Anterior cingulate cortex (tissue), 58 donors: Measurements from ENCODE around the gene HMGN4.
A peak's percentile ranks its signal among the peaks of the same experiment; 100 is the strongest.
"Not testable (repeated sequence)": the region's sequence is repeated elsewhere in the genome, so short reads cannot be mapped to it uniquely, and the experiment has no call there.

Experiments used
- DNase-seq, 58 donors: peaks; one replicate each; lab custom pipeline; 2025; lab: John Stamatoyannopoulos, UW

The HMGN4 gene

DNA sequence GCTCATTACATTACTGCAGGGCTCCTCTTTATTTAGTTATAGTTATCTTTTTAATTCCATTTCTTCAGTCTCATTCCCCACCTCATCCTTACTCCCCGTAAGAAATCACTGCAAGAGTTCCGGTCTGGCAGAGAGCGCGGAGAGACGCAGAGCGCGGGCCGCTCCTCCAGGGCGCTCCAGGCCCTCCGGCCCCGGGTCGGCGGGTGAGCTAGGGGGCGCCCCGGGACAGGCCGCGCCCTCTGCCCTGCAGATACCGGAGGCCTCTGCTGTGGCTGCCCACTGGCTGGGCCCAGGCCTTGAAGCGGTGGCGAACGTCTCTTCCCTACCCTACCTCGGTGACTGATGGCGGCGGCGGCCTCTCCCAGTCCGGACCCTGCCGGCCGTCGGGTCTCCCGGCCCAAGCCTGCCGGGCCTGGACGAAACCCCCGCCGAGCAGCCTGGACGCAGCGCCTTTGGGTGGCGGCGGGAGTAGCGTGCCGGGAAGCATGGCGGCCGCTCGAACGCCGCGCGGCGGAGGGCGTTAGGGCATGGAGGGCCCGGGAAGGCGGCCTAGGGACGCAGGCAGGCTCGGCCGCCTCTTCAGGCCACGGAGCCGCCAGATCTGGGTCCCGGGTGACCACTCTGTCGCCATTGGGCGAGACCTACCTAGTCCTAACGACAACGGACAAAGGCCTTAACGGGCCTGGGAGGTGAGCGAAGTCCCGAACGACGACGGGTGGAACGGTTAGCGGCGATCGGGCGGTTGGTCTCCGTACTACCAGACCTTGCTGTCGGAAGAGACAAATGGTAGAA is 16.4 kb upstream of the HMGN4 start:
- DNase-seq: peak in 52 of 58 donors; percentile 6 to 73 (median 46)

DNA sequence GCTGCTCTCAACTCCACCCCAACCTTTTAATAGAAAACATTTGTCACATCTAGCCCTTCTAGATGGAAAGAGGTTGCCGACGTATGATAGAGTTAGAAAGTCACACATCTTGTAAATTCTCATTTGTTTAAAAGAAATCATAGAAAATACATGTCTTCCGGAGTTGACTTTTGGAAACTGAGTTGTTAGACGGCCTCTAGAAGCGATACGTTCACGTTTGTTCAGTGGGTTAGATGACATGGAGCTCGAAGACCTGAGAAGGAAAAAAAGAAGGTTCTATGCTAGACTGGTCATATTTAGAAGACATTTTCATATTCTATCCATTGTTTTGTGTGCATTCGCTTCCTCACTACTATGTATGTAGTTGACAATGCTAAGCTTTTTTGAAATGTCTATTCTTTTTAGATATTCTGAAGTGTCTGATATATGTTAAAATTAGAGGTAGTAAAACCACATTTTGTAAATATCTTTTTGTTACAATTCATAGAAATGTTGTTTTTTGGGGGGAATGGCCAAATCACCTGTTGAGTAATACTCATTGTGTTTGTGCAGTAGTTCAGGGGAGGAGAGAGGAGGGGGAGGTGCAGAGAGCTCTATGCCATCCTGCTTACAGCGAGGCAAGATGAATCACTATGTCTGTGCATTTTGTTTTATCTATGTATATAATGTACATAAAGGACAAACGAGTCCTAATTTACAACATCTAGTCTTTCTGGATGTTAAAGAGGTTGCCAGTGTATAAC is 15.5 kb upstream of the HMGN4 start:
- DNase-seq: not testable (repeated sequence)

DNA sequence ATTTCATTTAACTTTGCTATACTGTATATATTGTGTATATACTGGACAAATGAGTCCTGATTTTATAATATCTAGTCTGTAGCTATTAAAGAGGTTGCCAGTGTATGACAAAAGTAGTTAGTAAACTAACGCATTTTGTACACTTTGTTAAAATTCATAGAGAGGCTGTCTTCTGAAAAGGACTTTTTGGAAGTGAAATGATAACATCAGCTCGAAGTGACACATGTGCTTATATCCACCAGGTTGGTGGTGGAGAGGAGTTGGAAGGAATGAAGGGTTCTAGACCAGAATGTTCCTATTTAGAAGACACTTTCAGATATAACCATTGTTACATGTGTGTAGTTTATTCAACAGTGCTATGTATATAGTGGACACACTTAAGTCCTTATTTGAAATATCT is 13.9 kb upstream of the HMGN4 start:
- DNase-seq: not testable (repeated sequence)

DNA sequence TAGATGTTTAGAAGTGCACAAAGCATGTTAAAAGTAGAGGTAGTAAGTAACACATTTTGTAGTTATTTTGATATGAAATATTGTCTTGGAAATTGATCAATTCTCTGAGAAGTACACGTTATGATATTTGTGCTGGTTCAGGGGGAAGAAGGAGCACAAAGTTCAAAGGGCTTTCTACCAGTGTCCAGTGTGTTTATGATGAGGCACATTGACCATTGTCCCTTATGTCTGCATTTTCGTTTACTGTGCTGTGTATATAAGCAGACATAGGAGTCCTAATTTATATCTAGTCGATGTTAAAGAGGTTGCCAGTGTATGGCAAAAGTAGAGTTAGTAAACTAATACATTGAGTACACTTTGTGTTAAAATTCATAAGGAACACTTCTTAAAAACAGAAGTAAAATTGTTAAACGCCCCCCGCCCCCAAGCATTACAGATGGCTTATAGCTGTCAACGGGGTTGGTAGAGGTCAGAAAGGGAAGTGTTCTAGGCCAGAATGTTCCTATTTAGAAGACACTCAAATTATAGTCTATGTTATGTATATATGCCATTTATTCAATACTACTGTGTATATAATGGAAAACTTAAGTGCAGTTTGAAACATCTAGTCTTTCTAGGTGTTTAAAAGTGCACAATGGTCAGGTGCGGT is 13.3 kb upstream of the HMGN4 start:
- no peak for DNase-seq

DNA sequence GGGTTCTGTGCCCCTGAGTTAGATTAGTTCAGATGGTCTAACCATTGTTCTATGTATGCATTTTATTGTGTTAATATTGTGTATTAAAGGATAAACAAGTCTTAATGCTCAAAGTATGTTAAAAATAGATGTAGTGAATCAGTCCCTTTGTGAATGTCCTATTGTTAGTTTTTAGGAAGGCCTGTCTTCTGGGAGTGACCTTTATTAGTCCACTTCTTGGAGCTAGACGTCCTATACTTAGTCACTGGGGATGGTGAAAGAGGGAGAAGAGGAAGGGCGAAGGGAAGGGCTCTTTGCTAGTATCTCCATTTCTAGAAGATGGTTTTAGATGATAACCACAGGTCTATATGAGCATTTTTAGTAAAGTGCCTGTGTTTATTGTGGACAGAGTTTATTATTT is 12.3 kb upstream of the HMGN4 start:
- no peak for DNase-seq

DNA sequence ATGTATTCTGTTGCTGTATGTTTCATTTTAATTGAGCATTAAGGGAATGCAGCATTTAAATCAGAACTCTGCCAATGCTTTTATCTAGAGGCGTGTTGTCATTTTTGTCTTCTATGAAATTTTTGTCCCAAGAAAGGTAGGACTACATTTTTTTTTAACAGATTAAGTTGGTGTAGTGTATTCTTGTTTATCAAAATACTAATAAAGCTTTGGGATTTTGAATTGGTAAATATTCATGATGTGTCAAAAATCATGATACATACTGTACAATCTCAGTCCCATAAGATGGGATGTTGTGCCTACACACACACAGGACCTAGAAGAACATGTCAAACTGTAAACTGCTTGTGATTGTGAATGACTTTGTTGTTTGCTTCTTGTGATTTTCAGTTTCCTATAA is 11.2 kb upstream of the HMGN4 start:
- DNase-seq: no peak

DNA sequence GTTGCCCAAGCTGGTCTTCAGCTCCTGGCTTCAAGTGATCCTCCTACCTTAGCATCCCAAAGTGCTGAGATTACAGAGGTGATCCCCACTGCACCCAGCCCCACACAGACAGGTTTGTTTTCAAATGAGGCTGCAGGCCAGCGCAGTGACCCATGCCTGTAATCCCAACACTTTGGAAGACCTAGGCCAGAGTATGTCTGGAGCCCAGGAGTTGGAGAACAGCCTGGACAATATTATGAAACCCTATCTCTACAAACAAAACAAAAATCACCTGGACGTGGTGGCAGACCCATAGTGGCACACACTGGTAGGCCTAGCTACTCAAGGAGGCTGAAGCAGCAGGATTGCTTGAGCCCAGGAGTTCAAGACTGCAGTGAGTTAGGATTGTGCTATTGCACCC is 8.0 kb upstream of the HMGN4 start:
- DNase-seq: no peak

DNA sequence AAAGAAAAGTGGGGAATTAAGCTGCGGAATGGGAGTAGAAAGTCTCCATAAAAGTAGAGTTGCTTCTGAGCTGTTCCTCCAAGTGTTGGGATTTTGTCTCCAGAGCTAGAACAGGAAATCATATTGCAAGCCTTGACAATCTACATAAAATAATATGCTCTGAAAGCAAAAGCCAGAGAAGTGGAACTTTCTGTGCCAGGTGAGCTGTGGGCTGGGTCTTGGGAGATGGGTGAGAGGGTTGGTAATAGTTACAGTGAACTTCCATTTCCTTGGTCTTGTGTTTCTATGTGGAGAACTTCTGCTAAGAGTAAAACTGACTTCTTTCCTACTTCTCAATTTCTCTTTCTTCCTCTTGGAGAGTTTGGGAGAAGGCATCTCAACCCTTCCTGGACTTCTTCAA is 6.3 kb upstream of the HMGN4 start:
- DNase-seq: no peak

DNA sequence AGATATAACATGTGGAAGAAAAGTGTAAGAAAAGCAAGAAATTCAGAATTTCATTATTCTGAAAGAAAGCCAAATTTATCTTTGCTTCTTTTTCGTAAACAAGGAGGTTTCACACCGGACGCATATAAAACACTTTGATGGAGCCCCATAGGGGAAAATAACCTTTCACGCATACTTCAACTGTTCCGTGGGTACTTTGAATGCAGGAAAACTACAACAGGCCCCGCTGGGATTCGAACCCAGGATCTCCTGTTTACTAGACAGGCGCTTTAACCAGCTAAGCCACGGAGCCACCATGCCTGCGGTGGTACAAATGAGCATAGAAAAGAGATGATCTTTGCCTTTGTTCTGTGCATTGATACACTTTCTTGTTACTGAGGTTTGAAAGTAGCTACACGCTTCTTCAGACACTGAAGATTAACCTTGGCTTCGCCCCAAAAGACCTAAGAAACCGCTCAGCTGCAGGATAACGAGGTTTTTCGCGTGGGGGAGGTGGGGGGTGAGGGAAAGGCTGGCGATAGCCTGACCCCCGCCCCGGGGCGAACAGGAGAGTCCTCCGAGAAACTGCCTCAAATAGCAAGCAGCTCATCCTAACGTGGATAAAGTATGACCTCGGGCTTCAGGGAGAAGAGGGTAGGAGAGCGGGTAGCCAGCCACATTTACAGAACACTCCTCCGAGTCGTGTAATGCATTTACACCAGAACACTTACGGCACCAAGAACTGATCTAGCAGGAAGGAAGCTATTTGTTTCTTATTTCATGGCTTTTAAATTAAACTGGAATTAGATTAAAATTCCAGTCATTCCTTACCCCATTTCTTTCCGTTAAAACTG is 5.3 kb upstream of the HMGN4 start:
- peak; percentile 45 to 97 (median 85) for DNase-seq

DNA sequence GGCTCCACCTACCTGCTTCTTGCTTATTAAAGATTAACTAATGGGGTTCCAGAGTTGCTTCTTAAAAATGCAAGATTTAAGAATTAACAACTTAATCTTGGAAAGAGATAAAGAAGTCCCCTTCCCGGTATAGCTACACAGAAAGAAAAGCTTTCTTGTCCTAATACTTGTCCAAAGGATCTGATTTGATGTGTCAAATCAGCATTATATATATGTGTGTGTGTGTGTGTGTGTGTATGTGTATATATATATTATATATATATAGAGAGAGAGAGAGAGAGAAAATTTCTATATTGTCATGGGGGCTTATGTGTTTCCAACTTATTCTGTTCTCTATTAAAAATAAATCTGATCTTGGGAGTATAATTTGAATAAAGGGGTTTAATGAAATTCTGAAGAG is 4.6 kb upstream of the HMGN4 start:
- no peak for DNase-seq

DNA sequence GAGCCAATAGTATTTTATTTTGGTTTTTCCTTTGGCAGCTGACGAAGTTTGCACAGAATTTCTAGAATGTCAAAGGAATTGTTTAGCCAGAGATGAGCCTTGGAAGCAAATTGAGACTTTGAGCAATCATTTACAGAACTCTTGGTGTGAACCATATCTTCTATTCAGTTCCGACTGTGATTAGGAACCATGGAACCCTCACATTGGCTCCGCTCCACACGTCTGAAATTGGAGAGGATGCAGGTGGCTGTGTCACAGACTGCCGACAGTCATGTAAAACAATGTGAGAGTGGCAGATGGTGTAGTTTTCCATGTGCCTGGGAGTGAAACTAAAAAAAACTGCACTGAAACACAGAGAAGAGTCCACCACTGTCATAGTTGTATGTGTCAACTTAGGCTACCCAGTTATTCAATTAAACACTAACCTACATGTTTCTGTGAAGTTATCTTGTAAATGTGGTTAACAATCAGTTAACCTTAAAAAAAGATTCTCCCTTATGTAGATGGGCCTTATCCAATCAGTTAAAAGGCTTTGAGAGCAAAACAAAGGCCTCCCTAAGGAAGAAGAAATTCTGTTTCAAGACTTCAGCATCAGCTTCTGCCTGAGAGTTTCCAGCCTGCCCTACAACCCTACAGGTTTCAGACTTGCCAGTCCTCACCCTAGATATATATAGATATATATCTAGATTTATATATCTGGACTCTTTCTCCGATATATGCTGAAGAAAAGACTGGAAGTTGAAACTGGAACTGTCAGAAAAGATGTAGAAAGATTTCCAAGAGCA is 3.3 kb upstream of the HMGN4 start:
- peak in 24 of 58 donors; percentile 0 to 48 (median 24) for DNase-seq

DNA sequence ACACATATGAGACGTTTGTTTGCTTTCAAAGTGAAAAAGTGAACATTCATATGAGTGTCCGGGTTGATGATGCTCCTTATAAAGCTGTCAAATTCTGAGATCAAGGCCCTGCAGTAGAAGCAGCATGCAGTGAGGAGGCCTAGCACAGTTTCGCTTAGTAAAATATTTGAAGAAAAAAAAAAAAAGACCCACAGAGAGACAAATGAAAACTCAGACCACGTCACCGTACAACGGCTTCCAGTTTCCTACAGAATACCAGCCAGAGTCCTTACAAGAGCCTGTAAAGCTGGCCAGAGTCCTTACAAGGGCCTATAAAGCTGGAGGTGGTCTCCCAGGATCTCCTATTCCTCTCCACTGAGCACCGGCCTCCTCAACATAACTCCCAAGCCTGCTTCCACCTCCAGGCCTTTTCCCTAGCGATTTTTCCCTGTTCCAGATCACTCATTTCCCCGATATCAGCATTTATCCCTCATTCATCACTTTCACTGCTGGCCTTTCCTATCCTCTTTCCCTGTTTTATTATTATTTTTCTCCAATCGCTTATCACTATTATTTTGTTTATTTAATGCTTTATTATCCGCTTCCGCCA is 1.5 kb upstream of the HMGN4 start:
- peak in 22 of 58 donors; percentile 4 to 51 (median 26) for DNase-seq

DNA sequence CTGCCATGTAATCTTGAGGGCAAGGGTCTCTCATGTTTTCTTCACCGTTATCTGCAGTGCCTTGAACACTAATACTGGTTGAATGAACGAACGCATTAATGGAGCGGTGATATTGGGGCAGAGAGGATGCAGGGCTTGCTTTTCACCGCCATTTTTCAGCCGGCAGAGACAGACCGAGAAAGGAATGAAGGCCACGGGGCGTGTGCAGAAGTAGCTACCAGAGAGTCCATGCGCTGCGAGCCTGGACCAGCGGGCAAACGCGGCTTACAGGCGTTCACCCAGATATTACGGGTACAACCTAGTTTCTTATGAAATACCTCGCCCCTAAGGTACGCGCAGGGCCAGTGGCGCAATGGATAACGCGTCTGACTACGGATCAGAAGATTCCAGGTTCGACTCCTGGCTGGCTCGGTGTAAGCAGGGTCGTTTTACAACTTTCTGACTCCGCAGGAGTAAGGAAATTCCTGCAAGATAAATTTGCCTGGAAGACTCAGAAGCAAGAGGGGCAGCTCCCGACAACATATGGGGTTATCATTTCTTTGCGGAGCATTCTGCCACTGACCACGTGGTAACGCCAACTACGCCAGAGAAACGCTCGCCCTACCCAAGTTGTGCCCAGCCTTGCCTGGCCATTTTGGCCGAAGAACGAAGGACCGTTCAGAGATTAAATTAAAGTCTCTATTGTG is 863 bp upstream of the HMGN4 start:
- DNase-seq: peak; percentile 45 to 94 (median 82)

DNA sequence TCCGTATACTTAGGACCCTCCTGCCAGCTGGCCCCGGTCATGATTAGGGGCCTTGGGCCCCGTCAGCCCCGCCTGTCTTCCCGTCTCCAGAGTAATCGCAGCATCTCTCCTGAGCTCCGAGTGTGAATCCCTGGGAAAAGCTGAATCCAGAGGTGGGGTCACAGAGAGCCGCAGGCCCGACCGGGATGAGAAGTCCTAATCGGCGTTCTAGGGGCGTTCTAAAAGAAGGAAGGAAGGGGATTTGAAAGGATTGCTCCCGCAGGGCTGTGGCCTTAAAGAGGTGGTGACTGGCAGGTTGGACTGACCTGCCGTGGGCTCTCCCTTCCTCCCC is 371 bp downstream of the HMGN4 start:
- peak in 6 of 58 donors; percentile 37 to 67 (median 55) for DNase-seq

DNA sequence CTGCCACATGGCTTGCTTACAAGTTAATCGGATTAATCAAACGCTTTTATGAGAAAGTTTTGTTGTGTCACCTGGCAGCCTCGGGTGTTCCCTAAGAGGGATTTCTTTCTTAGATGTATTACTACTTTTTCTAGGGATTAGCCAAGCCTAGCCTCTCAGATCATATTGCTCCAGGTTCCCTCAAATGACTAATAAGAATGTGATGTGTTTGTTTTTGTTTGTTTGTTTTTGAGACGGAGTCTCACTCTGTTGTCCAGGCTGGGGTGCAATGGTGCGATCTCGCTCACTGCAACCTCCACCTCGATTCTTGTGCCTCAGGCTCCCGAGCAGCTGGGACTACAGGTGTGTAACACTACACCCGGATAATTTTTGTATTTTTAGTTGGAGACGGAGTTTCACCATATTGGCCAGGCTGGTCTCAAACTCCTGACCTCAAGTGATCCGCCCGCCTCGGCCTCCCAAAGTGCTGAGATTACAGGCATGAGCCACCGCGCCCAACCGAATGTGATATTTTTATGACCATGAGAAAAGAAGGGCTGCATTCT is 977 bp downstream of the HMGN4 start:
- DNase-seq: no peak

DNA sequence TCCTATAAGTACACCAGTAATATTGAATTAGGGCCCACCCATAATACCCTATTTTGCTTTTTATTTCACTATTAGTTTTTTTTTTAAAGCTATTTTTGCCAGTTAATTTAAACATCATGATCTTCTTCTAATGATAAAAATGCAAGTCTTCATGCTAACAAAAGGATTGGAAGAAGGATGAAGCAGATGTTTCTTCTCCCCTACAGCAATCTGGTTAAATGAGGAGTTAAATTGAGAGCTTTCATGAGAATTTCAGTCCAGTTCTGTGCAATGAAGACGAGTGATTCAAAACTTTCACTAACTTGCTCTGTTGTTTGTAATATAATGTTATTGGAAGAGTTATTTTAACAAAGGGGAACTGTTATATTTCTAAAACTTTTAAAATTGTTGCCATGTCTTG is 3.4 kb downstream of the HMGN4 start:
- no peak for DNase-seq

DNA sequence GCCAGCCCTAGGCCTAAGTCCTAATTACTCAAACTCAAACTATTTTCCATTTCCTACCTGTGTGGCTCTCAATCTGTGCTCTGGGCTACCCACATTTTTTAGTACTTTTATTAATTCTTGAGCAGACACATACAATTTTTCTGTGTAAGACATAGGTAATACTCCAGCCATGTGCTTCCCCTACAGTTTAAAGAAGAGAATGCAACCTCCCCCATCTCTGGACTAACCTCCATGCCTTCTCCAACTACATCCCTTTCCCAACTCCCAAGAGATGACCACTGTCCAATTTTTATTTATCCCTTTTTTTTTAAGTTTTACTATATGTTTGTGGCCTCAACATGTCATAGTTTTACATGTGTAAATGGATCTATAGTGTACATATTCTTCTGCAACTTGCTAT is 5.8 kb downstream of the HMGN4 start:
- DNase-seq: no peak

DNA sequence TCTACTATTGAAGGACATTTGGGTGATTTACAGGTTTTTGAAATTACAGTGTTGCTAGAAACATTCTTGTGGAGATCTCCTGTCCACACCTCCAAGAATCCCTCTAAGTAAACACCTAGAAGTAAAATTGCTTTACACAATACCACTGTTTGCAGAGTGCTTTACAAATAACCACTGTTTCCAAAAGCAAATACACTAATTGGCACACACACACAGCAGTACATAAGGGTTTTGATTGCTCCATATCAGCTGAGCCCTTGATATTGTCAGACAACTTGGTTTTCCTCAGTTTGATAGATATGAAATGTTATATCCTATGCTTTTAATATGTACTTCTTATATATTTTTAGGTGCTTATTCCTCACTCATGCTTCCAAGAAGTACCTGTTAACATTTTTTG is 6.3 kb downstream of the HMGN4 start:
- no peak for DNase-seq

DNA sequence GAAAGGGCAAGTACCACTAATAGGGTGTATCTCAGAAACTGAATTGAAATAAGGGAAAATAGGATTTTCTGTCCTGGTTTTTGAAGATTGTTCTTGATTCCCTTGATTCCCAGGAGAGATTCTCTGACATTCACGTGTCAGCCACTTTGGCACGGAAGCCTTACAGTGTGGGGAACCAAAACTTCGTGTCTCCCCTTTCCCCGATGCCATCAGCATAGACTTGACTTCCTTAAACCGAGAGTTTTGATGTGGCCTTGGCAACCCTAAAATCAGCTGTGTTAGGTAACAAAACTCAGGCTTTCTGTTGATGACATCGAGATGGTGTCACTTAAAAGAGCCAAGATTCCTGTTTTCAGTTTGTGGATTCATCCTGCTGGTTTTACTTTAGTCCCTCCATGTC is 7.5 kb downstream of the HMGN4 start:
- no peak for DNase-seq
